HepG2 (cell line): ENCODE data around the gene MIGA2. TPM values are rescaled to one million over a fixed set of nuclear protein-coding genes. Genes with fewer than 3 reads are reported as not detected.

Experiments
- ERF ChIP-seq: IDR thresholded peaks from 2 replicates; pipeline ENCODE4 v1.6.1; 2018; ENCODE audit warnings: missing biosample characterization, missing genetic modification reagents
- KLF15 ChIP-seq: sonication (generic); formaldehyde crosslinking; IDR thresholded peaks from 2 replicates; pipeline ENCODE4 v1.8.1; 2023; ENCODE audit warnings: borderline replicate concordance, mild to moderate bottlenecking, inconsistent platforms, missing genetic modification reagents, mixed read lengths
- KMT2B ChIP-seq: IDR thresholded peaks from 2 replicates; pipeline ENCODE4 v1.6.1; 2016; ENCODE audit warnings: missing genetic modification reagents, missing compliant biosample characterization
- LCORL ChIP-seq, 2 experiments: fragments of 450-650 bp in 1 of 2; sonication (generic) in 1 of 2; formaldehyde crosslinking in 1 of 2; IDR thresholded peaks; 2 replicates each; pipeline versions ENCODE4 v1.5.0 to v1.6.1; 2017 to 2020; ENCODE audit warnings: antibody characterized with exemption in 1 of 2, missing genetic modification reagents in 1 of 2
- MEF2D ChIP-seq: sonication (generic); formaldehyde crosslinking; IDR thresholded peaks from 2 replicates; pipeline ENCODE4 v1.5.1; 2020; ENCODE audit warnings: mild to moderate bottlenecking, missing genetic modification reagents
- NFATC3 ChIP-seq: sonication (generic); formaldehyde crosslinking; IDR thresholded peaks from 2 replicates; pipeline ENCODE4 v1.5.1; 2020; ENCODE audit warnings: mild to moderate bottlenecking, missing genetic modification reagents
- SP140L ChIP-seq: sonication (generic); formaldehyde crosslinking; IDR thresholded peaks from 2 replicates; pipeline ENCODE4 v1.4.0; 2020; ENCODE audit warnings: missing genetic modification reagents, borderline replicate concordance
- TAF1 ChIP-seq: sonication (generic); formaldehyde crosslinking; IDR thresholded peaks from 2 replicates; pipeline ENCODE4 v1.4.0; 2020; ENCODE audit warnings: missing genetic modification reagents
- TFDP1 ChIP-seq: IDR thresholded peaks from 2 replicates; pipeline ENCODE4 v1.6.1; 2016; ENCODE audit warnings: missing compliant biosample characterization, missing genetic modification reagents, borderline replicate concordance
- TMF1 ChIP-seq: sonication (generic); formaldehyde crosslinking; IDR thresholded peaks from 2 replicates; pipeline ENCODE4 v1.8.1; 2022; ENCODE audit warnings: low read depth, missing genetic modification reagents
- TOPORS ChIP-seq: sonication (generic); formaldehyde crosslinking; IDR thresholded peaks from 2 replicates; pipeline ENCODE4 v1.8.0; 2023; ENCODE audit warnings: mild to moderate bottlenecking, missing genetic modification reagents
- ZBTB14 ChIP-seq: sonication (generic); formaldehyde crosslinking; IDR thresholded peaks from 2 replicates; pipeline ENCODE4 v1.4.0; 2020; ENCODE audit warnings: missing genetic modification reagents
- ZBTB40 ChIP-seq, 2 experiments: fragments of 450-650 bp in 1 of 2; sonication (generic) in 1 of 2; formaldehyde crosslinking in 1 of 2; IDR thresholded peaks; 2 replicates each; pipeline versions ENCODE4 v1.6.1 to v1.8.0; 2016 to 2022; ENCODE audit warnings: antibody characterized with exemption in 1 of 2, mild to moderate bottlenecking in 1 of 2, missing genetic modification reagents in 1 of 2
- ZFP36L2 ChIP-seq: sonication (generic); formaldehyde crosslinking; IDR thresholded peaks from 2 replicates; pipeline ENCODE4 v1.4.0; 2020; ENCODE audit warnings: missing genetic modification reagents
- ZIK1 ChIP-seq: sonication (generic); formaldehyde crosslinking; IDR thresholded peaks from 2 replicates; pipeline ENCODE4 v1.5.0; 2020; ENCODE audit warnings: mild to moderate bottlenecking, low read depth, missing genetic modification reagents, borderline replicate concordance
- ZNF607 ChIP-seq: sonication (generic); formaldehyde crosslinking; IDR thresholded peaks from 2 replicates; pipeline ENCODE4 v1.5.1; 2020; ENCODE audit warnings: missing genetic modification reagents, mild to moderate bottlenecking, borderline replicate concordance
- ZNF644 ChIP-seq: IDR thresholded peaks from 2 replicates; pipeline ENCODE4 v1.6.1; 2016; ENCODE audit warnings: low read depth
- polyA plus RNA-seq, 8 experiments: library from polyadenylated mRNA; depleted of rRNA in 3 of 8; stranded (reverse) in 7 of 8; unstranded in 1 of 8; fragments of >200 nt; fragmentation: Illumina TruSeq in 4 of 8; extraction: Trizol in 4 of 8; gene quantifications; 2 replicates each; pipeline versions ENCODE4 v1.2.1 to v1.2.3, GENCODE V29; 2011 to 2016; ENCODE audit warnings: low read depth in 4 of 8, missing spikeins in 1 of 8, mixed read lengths in 1 of 8; ENCODE audit not compliant: insufficient read depth in 1 of 8
- total RNA-seq, 5 experiments: library from RNA; depleted of rRNA; stranded (reverse); fragments of >200 nt; fragmentation: Illumina TruSeq; extraction: Trizol; gene quantifications; 2 replicates each; pipeline ENCODE4 v1.2.3, GENCODE V29; 2016; ENCODE audit warnings: low read depth in 1 of 5

MIGA2 gene
- total and polyA plus RNA-seq, 2 of the 13 experiments (the other 11 are each of a cell fraction or from before 2014, with no cell fraction given): 10.8 to 17.1 TPM

- TF ChIP-seq TMF1 (CRISPR knock-in tag) (0 out of 2 replicates have a peak, but pooled peaks have one; percentile 15), KMT2B (peak; percentile 78), ZFP36L2 (0 out of 2 replicates have a peak, but pooled peaks have one; percentile 33), SP140L (no peak; the same call in 1 of the 2 replicates), TAF1 (peak; percentile 90), ZBTB14 (CRISPR knock-in tag) (peak; percentile 35; the same call in 1 of the 2 replicates), LCORL (IDR thresholded peaks at IDR 0.05) (no peak), LCORL (CRISPR knock-in tag; IDR thresholded peaks at IDR 0.05) (peak; percentile 65; the same call in 1 of the 2 replicates), ERF (CRISPR knock-in tag) (peak; percentile 50; the same call in 1 of the 2 replicates), TOPORS (CRISPR knock-in tag) (no peak; the same call in 1 of the 2 replicates), ZNF607 (CRISPR knock-in tag) (0 out of 2 replicates have a peak, but pooled peaks have one; percentile 69), TFDP1 (CRISPR knock-in tag) (peak; percentile 53), NFATC3 (CRISPR knock-in tag) (0 out of 2 replicates have a peak, but pooled peaks have one; percentile 49), ZBTB40 (IDR thresholded peaks at IDR 0.05) (no peak), ZBTB40 (CRISPR knock-in tag; IDR thresholded peaks at IDR 0.05) (0 out of 2 replicates have a peak, but pooled peaks have one; percentile 16), ZNF644 (CRISPR knock-in tag) (no peak), KLF15 (CRISPR knock-in tag) (peak; percentile 50; the same call in 1 of the 2 replicates), ZIK1 (CRISPR knock-in tag) (0 out of 2 replicates have a peak, but pooled peaks have one; percentile 2), MEF2D (CRISPR knock-in tag) (0 out of 2 replicates have a peak, but pooled peaks have one; percentile 47)
These were observed 44.4 kb downstream of the MIGA2 start, which contains the start of gene DOLPP1 (continued) for GRCh38 chr9:129080601-129081387.
